ENCODE data around the gene NREP. TPM values are rescaled to one million over a fixed set of nuclear protein-coding genes. Genes with fewer than 3 reads are reported as not detected.

Gene NREP
- total RNA-seq, 1 donor from 2014 or later: 460 TPM

DNA sequence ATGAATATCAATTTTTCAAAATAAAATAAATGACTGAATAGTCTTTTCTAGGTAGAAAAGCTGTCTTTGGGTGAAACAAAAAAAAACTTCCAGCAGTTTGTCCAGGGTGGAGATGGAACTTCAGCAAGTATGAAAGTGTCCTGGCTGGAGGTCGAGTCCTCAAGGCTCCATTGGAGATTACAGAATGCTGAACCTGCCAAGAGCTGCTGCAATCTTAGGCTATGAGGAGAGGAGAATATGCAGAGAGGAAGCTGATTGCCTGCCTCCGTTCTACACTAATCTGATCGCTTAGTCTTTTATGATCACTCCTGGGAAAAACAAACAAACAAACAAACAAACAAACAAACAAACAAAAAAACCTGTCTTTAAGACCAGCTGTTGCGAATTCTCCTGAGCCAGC is 50.6 kb downstream of the NREP start:
- Mint-ChIP-seq H3K4me1 (ENCODE audit: low read depth) (peaks cover 14% of the 10 kb centered on the region), H3K9me3 (ENCODE audit: low read depth) (no peaks in the 10 kb centered on the region), H3K36me3 (ENCODE audit: insufficient read depth) (no peaks in the 10 kb centered on the region), H3K4me3 (ENCODE audit: low read depth) (no peak overlapping the region), H3K27me3 (peaks cover 11% of the 10 kb centered on the region), H3K27ac (peak overlapping the region; percentile 39)
- DNase-seq (ENCODE audit: low spot score, unreplicated experiment): no peak
- TF ChIP-seq, protein P1, sequence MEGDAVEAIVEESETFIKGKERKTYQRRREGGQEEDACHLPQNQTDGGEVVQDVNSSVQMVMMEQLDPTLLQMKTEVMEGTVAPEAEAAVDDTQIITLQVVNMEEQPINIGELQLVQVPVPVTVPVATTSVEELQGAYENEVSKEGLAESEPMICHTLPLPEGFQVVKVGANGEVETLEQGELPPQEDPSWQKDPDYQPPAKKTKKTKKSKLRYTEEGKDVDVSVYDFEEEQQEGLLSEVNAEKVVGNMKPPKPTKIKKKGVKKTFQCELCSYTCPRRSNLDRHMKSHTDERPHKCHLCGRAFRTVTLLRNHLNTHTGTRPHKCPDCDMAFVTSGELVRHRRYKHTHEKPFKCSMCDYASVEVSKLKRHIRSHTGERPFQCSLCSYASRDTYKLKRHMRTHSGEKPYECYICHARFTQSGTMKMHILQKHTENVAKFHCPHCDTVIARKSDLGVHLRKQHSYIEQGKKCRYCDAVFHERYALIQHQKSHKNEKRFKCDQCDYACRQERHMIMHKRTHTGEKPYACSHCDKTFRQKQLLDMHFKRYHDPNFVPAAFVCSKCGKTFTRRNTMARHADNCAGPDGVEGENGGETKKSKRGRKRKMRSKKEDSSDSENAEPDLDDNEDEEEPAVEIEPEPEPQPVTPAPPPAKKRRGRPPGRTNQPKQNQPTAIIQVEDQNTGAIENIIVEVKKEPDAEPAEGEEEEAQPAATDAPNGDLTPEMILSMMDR (IDR thresholded peaks at IDR 0.05; ENCODE audit: unreplicated experiment): no peak

DNA sequence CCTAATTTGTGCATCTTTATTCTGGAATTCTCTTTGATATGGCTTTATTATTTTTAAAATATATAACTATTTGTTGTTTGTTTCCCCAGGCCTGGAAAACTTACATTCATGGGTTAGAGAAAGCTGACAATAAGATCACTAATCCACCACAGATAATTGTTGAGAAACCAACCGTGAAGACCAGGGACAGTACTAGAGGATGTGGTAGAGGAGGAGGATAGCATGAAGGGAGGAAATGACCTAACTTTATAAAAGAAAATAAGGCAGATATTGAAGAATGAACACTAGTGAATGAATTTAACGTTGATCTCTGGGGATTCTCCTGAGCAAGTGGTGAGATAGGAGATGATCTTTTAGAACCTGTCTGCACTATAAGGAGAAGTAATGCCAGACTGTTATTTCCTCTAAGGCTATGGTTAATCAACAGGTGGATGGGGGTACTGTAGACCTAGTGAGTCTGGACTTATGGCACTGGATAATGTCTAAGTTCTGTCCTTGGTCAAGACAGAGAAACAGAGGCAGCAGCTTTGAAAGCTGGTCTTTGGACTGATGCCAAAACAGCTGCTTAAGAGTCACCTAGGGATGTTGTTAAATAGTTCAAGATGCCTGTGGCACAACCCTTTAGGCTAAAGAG is 52.4 kb downstream of the NREP start:
- no peaks in the 10 kb centered on the region for H3K9me3 Mint-ChIP-seq (ENCODE audit: low read depth)
- H3K4me1 Mint-ChIP-seq (ENCODE audit: low read depth): peaks cover 23% of the 10 kb centered on the region
- no peaks in the 10 kb centered on the region for H3K36me3 Mint-ChIP-seq (ENCODE audit: insufficient read depth)
- TF ChIP-seq, protein P1 (IDR thresholded peaks at IDR 0.05; ENCODE audit: unreplicated experiment): no peak
- H3K27ac Mint-ChIP-seq: no peak overlapping the region
- DNase-seq (ENCODE audit: low spot score, unreplicated experiment): no peak
- H3K4me3 Mint-ChIP-seq (ENCODE audit: low read depth): no peak overlapping the region
- peaks cover 11% of the 10 kb centered on the region for H3K27me3 Mint-ChIP-seq

DNA sequence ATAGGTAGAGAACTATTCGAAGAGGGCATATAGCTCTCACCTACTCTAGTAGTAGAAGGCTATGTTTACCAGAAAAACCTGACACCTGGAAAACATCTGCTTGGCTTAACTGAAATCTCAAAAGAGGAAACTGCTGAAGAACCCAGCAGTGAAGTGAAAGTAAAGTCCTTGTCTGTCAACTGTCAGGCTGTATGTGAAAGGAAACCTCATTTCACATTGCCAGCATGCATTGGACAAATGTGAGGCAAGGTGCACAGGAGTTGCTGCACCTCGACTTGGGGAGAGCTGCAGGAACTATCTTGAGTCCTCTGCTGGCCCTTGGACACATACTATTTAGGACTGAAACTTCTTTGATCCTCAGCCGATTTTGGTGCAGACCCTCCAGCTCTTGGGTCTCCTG is 53.3 kb downstream of the NREP start:
- Mint-ChIP-seq H3K4me3 (ENCODE audit: low read depth) (no peak overlapping the region), H3K9me3 (ENCODE audit: low read depth) (no peaks in the 10 kb centered on the region), H3K4me1 (ENCODE audit: low read depth) (peaks cover 26% of the 10 kb centered on the region)

DNA sequence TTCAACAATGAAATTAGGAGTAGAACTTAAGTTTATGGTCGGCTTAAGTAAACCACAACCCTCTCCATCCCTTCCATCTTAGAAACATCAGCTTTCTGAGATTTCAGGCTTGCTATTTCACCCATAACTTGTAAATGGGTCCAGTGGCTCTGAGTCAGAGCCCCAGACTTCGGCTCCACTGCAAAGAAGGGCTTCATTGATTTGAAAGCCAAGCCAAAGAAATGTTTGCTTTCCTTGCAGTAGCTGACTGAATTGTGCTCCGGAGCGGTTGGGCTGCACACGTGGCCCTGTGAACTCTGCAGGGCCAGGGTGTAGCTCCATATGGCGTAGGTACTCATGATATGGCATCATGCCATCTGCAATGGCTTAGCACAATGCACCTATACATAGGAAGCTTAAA is 57.0 kb downstream of the NREP start:
- TF ChIP-seq, protein P1 (IDR thresholded peaks at IDR 0.05; ENCODE audit: unreplicated experiment): no peak
- no peak overlapping the region for H3K4me3 Mint-ChIP-seq (ENCODE audit: low read depth)
- no peaks in the 10 kb centered on the region for H3K9me3 Mint-ChIP-seq (ENCODE audit: low read depth)
- H3K27me3 Mint-ChIP-seq: peaks cover 11% of the 10 kb centered on the region
- DNase-seq (ENCODE audit: low spot score, unreplicated experiment): no peak
- no peak overlapping the region for H3K27ac Mint-ChIP-seq
- no peaks in the 10 kb centered on the region for H3K36me3 Mint-ChIP-seq (ENCODE audit: insufficient read depth)
- H3K4me1 Mint-ChIP-seq (ENCODE audit: low read depth): peaks cover 17% of the 10 kb centered on the region

More for the DNA sequence above, 53.3 kb downstream of the NREP start:
- Mint-ChIP-seq H3K36me3 (ENCODE audit: insufficient read depth) (no peaks in the 10 kb centered on the region), H3K27me3 (peaks cover 11% of the 10 kb centered on the region), H3K27ac (no peak overlapping the region)
- TF ChIP-seq, protein P1 (IDR thresholded peaks at IDR 0.05; ENCODE audit: unreplicated experiment): no peak
- no peak for DNase-seq (ENCODE audit: low spot score, unreplicated experiment)

DNA sequence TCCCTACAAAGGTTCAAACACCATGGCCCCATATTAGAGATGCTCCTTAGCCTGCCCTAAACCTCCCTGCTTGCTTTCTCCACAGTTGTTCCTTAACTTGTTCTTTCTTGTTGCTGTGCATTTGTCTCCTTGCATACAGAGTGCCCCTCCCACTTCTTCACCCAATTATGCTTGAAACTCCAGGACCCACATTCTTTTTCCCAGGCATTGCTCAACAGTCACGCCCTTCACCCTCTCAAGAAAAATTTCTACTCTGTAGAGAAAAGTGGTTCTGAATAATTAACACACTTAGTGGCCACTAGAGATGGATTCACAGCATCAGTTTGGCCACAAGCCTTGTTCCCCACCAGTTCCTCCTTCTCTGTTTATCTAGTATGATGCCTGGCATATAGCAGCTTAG is 57.7 kb downstream of the NREP start:
- TF ChIP-seq, protein P1 (IDR thresholded peaks at IDR 0.05; ENCODE audit: unreplicated experiment): no peak
- Mint-ChIP-seq H3K4me1 (ENCODE audit: low read depth) (peaks cover 17% of the 10 kb centered on the region), H3K36me3 (ENCODE audit: insufficient read depth) (no peaks in the 10 kb centered on the region), H3K9me3 (ENCODE audit: low read depth) (no peaks in the 10 kb centered on the region), H3K27ac (no peak overlapping the region), H3K4me3 (ENCODE audit: low read depth) (no peak overlapping the region), H3K27me3 (peaks cover 6% of the 10 kb centered on the region)
- no peak for DNase-seq (ENCODE audit: low spot score, unreplicated experiment)
